ENCODE results near the gene MPPED1.

The MPPED1 gene

DNA sequence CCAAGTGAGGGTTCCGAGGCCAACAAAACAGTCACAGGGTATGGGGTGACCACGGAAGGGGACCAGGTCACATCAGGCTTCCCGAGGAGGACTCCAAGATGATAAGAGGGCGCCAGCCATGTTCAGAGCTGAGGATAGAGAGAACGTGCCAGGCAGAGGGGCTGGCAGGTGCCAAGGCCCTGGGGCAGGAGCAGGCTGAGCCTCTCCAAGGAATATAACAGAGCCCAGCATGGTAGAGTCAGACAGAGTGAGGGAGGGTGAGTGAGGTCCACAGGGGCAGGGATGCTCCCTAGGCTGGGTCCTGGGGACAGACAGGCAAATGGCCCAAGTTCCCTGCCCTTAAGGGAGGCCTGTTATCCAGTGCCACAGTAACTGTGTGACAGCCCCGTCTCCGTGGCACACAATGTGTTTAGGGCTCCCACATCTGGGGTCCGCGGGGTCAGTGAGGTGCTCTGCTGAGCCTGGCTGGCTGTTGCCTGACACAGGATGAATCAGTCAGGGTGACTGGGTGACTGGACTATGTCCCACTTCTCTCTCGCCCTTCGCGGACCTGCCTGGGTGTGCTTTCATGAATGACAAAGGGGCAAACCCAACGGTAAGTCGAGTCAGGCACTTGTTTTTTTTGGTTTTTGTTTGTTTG is 105.3 kb downstream of the MPPED1 start:
- H3K27ac Mint-ChIP-seq, result no peak overlapping the region
- peaks cover 13% of the 10 kb centered on the region for H3K4me1 Mint-ChIP-seq
- H3K36me3 Mint-ChIP-seq (ENCODE audit: low read depth), result no peaks in the 10 kb centered on the region
- H3K27me3 Mint-ChIP-seq, result peaks cover 12% of the 10 kb centered on the region
- no peak for ATAC-seq
- no peaks in the 10 kb centered on the region for H3K9me3 Mint-ChIP-seq
- H3K4me3 Mint-ChIP-seq, result no peak overlapping the region
- DNase-seq, result no peak

DNA sequence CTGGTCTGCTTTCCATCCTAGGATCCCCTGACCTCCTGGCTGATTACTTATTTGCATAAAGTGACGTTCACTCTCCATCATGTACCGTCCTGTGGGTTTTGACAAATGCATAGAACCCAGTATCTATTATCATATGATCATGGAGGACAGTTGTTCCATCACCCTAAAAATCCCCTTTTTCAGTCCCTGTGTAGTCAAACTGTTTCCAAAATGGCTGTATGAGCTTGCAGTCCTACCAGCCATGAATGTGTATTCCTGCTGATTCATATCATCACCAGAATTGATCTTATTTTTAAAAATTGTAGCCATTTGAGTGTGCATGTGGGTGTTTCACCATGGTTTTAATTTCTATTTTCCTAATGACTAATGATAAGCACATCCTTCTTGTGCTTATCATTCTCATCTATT is 108.8 kb downstream of the MPPED1 start:
- Mint-ChIP-seq H3K9me3 (no peaks in the 10 kb centered on the region), H3K4me3 (no peak overlapping the region), H3K27me3 (peaks cover 12% of the 10 kb centered on the region), H3K4me1 (peaks cover 13% of the 10 kb centered on the region), H3K27ac (peak overlapping the region; percentile 23), H3K36me3 (ENCODE audit: low read depth) (no peaks in the 10 kb centered on the region)
- DNase-seq (no peak), ATAC-seq (peak; percentile 79)

DNA sequence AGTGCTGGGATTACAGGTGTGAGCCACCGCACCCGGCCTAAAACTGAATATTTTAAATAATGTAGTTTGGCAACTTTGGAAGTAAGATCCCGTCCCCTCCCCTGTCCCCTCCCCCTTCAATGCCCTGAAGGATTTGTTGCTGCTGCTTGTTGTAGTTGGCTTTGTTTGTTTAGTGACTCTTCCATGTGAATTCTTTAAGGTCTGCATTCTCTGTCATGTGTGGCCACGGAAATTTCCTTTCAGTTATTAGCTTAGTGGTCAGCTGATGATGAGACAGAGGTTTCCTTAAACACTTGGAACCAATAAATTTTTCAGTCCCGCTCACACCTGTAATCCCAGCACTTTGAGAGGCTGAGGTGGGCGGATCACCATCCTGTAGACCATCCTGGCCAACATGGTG is 109.9 kb downstream of the MPPED1 start:
- ATAC-seq, result no peak
- DNase-seq, result no peak
- peaks cover 13% of the 10 kb centered on the region for H3K4me1 Mint-ChIP-seq
- no peak overlapping the region for H3K27ac Mint-ChIP-seq
- no peak overlapping the region for H3K4me3 Mint-ChIP-seq
- H3K9me3 Mint-ChIP-seq, result no peaks in the 10 kb centered on the region
- H3K36me3 Mint-ChIP-seq (ENCODE audit: low read depth), result no peaks in the 10 kb centered on the region
- H3K27me3 Mint-ChIP-seq, result peaks cover 14% of the 10 kb centered on the region

DNA sequence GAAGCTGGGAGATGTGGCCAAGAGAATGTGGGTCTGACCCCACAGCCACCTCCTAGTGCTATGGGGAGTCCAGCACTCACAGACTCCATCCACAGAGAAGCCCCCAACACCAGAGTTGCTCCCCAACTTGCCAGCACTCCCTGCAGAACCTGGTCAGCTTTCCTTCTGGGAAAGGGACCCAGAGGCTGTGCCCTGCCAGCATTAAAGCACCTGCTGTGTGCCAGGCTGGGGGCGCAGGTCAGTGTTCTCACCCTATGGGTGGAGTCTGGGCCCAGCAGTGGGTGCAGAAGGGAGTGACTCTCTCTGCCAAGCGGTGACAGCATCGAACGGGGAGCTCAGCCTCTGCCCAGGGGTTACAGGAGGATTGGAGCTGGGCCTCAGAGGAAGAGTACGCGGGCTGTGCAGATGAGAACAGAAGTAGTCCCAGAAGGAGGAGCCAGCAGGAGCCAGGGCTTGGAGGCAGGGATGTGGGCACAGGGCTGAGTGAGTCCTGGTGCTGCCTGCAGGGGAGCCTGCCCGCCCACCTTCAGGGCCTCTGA is 114.4 kb downstream of the MPPED1 start:
- Mint-ChIP-seq H3K27me3 (peaks cover 5% of the 10 kb centered on the region), H3K36me3 (ENCODE audit: low read depth) (no peaks in the 10 kb centered on the region), H3K4me3 (no peak overlapping the region), H3K27ac (no peak overlapping the region), H3K4me1 (peaks cover 2% of the 10 kb centered on the region), H3K9me3 (no peaks in the 10 kb centered on the region)
- DNase-seq (no peak), ATAC-seq (no peak)

DNA sequence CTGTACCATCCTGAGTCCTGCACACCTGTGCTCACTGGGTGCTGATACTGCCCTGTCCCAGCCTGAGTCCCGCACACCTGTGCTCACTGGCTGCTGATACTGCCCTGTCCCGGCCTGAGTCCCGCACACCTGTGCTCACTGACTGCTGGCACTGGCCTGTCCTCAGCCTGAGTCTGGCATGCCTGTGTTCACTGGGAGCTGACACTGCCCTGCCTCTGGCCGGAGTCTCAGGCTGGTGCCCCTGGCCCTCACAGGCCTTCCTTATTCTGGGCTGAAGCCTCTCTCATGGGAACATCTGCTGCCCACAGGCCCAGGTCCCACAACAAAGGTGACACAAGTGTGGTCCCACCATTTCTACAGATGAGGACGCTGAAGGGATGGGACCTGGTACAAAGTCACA is 115.1 kb downstream of the MPPED1 start:
- ATAC-seq (no peak), DNase-seq (no peak)
- Mint-ChIP-seq H3K27me3 (peaks cover 5% of the 10 kb centered on the region), H3K27ac (no peak overlapping the region), H3K36me3 (ENCODE audit: low read depth) (no peaks in the 10 kb centered on the region), H3K4me3 (no peak overlapping the region), H3K9me3 (no peaks in the 10 kb centered on the region), H3K4me1 (no peaks in the 10 kb centered on the region)

DNA sequence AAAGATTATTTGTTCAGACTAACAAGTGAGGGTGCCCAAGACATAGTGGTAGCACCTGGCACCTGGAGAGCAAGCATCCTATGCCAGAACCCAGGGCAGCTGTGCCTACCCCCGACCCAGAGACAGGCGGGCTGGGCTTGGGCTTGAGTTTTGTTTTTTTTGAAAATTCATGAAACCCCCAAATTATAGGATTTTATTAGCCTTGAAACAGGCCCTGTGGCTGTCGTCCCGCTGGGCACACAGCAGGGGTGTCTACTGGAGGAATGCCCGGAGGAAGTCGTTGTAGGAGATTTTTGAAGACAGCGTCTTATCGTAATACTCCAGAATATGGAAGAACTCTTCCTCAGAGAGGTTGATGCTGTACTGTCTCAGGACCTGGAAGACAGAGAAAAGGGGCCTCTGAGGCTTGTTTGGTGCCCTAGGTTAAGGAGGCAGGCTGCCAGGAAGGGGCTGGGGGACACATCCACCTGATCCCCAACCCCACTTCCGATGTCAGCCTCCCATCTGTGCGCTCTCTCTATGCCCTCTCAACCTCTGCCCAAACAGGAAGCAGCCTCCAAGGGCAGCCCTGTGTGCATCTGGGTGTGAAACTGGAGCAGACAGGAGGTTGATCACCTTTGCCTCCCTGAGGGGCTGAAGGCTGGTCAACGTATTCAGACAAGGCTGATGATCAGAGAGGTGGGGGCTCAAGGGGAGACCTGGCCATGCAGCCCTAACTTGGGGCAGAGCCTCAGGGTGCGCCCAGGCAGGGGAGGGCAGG is 117.0 kb downstream of the MPPED1 start:
- ATAC-seq, result no peak
- H3K27me3 Mint-ChIP-seq, result peaks cover 5% of the 10 kb centered on the region
- H3K27ac Mint-ChIP-seq, result no peak overlapping the region
- no peaks in the 10 kb centered on the region for H3K9me3 Mint-ChIP-seq
- H3K4me3 Mint-ChIP-seq, result no peak overlapping the region
- no peaks in the 10 kb centered on the region for H3K36me3 Mint-ChIP-seq (ENCODE audit: low read depth)
- no peaks in the 10 kb centered on the region for H3K4me1 Mint-ChIP-seq
- DNase-seq, result no peak

DNA sequence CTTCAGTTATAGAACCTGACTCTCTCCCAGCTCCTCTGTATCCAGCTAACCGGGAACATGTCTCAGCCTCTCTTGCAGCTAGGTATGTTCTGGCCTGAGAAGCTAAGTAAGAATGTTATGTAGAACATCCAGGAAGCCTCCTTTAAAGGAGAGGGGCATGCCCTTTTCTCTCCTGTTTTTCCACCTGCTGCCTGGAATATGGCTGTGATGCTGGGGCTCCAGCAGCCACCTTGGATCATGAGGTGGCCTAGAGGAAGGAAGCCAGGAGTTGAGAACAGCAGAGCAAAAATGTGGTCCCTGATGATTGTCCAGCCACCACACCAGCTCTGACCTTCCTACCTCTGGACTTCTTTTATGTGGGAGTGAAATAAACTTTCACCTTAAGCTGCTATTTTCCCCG is 117.6 kb downstream of the MPPED1 start:
- Mint-ChIP-seq H3K27ac (no peak overlapping the region), H3K9me3 (no peaks in the 10 kb centered on the region), H3K36me3 (ENCODE audit: low read depth) (no peaks in the 10 kb centered on the region), H3K4me1 (no peaks in the 10 kb centered on the region), H3K4me3 (no peak overlapping the region), H3K27me3 (peaks cover 5% of the 10 kb centered on the region)
- no peak for DNase-seq
- ATAC-seq, result no peak

DNA sequence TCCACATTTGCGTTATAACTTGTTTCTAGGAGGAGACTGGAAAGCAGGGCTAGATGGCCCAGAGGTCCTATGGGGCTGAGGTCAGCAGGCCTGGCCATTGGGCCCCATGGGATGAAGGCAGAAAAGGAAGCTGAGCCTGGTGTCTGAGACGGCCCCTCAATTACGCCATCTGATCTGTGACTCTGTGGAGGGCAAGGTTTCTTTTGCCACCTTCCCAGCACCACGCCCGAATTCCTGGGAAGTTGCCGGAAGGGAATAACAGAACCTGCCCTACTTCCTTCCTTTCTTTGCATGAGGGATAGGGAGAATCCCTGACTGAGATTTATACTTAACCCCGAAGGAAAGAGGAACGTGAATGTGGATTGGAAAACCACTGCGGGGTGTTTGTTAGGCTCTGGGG is 118.1 kb downstream of the MPPED1 start:
- Mint-ChIP-seq H3K9me3 (no peaks in the 10 kb centered on the region), H3K36me3 (ENCODE audit: low read depth) (no peaks in the 10 kb centered on the region), H3K27ac (no peak overlapping the region), H3K27me3 (peaks cover 5% of the 10 kb centered on the region), H3K4me3 (no peak overlapping the region), H3K4me1 (no peaks in the 10 kb centered on the region)
- DNase-seq (no peak), ATAC-seq (no peak)

DNA sequence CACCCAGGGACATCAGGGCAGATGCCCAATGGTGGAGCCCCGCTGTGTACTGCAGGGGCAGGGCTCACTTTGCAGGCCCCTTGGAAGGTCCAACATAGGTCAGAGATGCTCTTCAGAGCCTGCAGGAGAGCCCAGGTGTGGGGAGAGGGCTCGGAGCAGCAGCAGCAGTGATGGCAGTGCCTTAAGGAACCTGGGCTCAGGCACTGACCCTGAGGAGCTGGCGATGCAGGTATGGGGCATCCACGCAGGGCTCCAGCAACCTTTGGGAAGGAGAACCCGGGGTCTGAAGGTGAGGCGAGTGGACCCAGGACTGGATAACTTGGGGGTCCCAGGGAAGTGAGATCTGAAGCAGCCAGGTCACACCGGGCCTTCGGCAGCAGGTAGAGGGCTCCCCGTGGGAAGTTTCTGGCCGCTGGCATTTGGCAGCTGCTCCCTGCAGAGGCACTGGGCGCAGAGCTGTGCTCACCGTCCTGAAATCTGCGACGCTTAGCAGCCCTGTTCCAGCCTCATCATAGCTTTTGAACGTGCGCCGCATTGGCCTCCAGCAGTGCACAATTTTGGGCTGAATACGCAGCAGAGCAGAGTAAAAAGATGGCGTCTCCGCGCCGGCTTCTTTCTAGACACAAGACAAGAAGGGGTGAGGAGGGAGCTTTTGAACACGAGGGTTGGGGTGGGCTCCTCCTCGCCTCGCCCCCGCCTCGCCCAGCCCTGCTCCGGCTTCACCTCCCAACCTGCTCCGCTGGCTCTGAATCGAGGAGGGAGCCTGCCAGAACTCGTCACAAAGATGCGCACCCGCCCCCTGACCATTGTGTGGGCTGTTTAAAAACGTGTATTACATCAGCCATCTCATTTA is 118.8 kb downstream of the MPPED1 start:
- H3K4me1 Mint-ChIP-seq, result no peaks in the 10 kb centered on the region
- DNase-seq (no peak), ATAC-seq (no peak)
- peaks cover 5% of the 10 kb centered on the region for H3K27me3 Mint-ChIP-seq
- no peaks in the 10 kb centered on the region for H3K9me3 Mint-ChIP-seq
- no peak overlapping the region for H3K4me3 Mint-ChIP-seq
- no peaks in the 10 kb centered on the region for H3K36me3 Mint-ChIP-seq (ENCODE audit: low read depth)
- H3K27ac Mint-ChIP-seq, result no peak overlapping the region

DNA sequence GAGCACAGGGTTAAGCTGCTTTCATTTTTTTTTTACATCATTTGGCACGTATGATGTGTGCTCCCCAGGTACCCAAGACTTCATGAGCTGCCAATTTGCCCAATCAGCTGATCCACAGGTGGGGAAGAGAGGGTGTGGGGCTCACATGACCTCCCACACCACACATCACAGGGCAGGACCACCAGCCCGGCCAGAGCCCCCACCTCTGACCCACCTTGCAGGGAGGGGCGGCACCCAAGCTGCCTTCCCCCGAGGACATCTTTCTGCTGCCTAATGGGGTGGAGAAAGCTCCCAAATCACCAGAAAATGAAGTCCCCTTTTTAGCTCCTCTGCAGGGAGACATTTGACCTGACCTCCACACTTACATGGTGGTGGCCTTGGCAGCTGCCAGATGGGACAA is 119.8 kb downstream of the MPPED1 start:
- ATAC-seq, result no peak
- Mint-ChIP-seq H3K27ac (no peak overlapping the region), H3K36me3 (ENCODE audit: low read depth) (no peaks in the 10 kb centered on the region), H3K27me3 (peaks cover 6% of the 10 kb centered on the region), H3K4me3 (no peak overlapping the region), H3K4me1 (no peaks in the 10 kb centered on the region), H3K9me3 (no peaks in the 10 kb centered on the region)
- no peak for DNase-seq

DNA sequence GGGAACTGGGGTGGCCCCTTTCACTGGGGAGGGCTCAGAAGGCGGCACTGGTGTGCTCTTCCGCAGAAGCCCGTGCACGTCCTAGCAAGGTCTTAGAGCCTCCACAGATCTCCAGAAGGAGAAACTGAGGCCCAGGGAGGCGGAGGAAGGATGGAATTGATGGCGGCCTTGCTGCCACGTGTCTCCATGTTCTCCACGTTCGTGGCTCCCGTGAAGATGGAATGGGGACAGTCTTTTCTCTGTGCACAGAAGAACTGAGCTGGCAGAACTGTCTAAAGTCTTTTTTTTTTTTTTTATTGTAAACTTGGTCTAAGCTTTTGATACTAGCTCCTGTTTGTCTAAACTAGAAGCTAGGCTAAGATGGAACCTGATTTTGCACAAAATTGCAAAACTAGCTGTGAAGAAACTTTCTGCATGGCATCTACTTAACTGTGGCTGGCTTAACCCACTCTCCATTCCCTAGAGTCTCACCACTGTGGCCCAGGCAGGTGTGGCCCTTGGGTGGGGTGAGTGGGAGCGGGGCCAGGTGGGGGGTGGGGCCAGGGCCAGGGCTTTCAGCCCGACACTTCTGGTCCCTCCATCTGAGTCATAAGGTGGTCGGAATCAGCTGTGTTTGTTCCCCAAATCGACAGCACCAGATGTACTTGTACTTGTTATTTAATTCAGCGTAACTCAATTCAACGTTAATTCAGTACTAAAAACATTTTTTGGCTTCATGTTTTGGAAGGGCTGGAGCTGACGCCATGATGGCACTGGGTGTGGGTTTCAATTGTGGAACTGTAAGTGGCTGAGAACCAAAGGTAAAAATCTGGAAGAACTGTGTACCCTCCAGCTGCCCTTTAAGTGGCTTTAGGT is 120.7 kb downstream of the MPPED1 start:
- no peak for ATAC-seq

DNA sequence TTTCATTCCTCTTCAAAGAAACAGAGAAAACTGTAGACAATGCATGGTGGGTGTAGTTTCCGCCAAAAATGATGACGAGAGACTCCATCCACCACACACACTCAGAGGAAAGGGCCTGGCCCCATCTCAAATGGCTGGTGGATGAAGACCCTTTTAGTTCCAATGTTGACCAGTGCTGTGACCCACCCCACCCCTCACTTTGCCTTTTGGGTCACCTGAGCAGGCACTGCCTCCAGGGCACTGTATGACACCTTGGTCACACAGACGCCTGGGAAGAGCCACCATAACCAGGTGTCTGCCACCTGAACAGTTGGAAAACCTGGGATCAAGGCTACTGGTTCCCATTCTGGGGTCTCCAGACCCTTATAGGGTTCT is 121.3 kb downstream of the MPPED1 start:
- no peaks in the 10 kb centered on the region for H3K9me3 Mint-ChIP-seq
- no peak overlapping the region for H3K4me3 Mint-ChIP-seq
- H3K27me3 Mint-ChIP-seq, result peaks cover 6% of the 10 kb centered on the region
- no peak for ATAC-seq
- no peaks in the 10 kb centered on the region for H3K36me3 Mint-ChIP-seq (ENCODE audit: low read depth)
- DNase-seq, result no peak
- H3K27ac Mint-ChIP-seq, result no peak overlapping the region
- H3K4me1 Mint-ChIP-seq, result no peaks in the 10 kb centered on the region

More for the DNA sequence above, 120.7 kb downstream of the MPPED1 start:
- Mint-ChIP-seq H3K4me1 (no peaks in the 10 kb centered on the region), H3K4me3 (no peak overlapping the region), H3K27ac (no peak overlapping the region), H3K9me3 (no peaks in the 10 kb centered on the region), H3K27me3 (peaks cover 4% of the 10 kb centered on the region), H3K36me3 (ENCODE audit: low read depth) (no peaks in the 10 kb centered on the region)
- DNase-seq, result no peak

DNA sequence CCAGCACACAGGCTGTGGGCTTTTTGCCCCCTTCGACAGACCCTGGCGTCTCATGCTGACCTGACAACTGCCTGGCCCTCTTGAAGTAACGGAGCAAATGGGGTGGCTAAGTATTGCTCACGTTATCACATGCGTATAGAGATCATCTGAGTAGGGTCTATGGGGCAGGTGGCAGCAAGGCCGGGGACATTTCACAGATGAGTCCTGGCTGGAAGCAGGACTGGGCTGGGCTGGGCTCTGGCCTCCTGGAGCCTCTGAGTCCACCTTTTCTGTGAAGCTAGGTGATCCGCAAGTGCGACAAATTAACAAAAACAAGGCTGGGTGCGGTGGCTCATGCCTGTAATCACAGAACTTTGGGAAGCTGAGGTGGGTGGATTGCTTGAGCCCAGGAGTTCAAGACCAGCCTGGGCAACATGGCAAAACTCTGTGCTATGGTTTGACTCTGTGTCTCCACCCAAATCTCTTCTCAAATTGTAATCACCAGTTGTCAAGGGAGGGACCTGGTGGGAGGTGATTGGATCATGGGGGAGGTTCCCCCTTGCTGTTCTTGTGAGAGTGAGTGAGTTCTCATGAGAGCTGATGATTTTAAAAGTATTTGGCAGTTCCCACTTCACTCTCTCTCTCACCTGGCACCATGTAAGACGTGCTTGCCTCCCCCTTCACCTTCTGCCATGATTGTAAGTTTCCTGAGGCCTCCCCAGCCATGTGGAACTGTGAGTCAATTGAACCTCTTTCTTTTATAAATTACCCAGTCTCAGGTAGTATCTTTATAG is 122.0 kb downstream of the MPPED1 start:
- H3K9me3 Mint-ChIP-seq, result no peaks in the 10 kb centered on the region
- no peak overlapping the region for H3K27ac Mint-ChIP-seq
- ATAC-seq (no peak), DNase-seq (no peak)
- peaks cover 6% of the 10 kb centered on the region for H3K27me3 Mint-ChIP-seq
- no peaks in the 10 kb centered on the region for H3K36me3 Mint-ChIP-seq (ENCODE audit: low read depth)
- H3K4me1 Mint-ChIP-seq, result no peaks in the 10 kb centered on the region
- H3K4me3 Mint-ChIP-seq, result no peak overlapping the region

Data from activated naive CD8-positive, alpha-beta T cell treated with anti-CD3 and anti-CD28 coated beads, Interleukin-2, amount 50 U/mL, for 24 hours (primary cell).